ENCODE measurements around the gene IGF2R. TPM values are rescaled to one million over a fixed set of nuclear protein-coding genes. Genes with fewer than 3 reads are reported as not detected.

Gene IGF2R
- total RNA-seq, 2 donors from 2014 or later, result 50.8 TPM

- intact Hi-C loops (cut with DNase I), result no loop called here
- Histone ChIP-seq H3K36me3 (replicated peaks in 1 of 2; ENCODE audit: insufficient read depth in 1 of 2, low read depth in 2 of 2) (no peaks in the 10 kb centered on the region), H3K9me3 (no peaks in the 10 kb centered on the region), H3K4me1 (peaks cover 27% of the 10 kb centered on the region), H3K27me3 (no peaks in the 10 kb centered on the region), H3K4me3 (no peak overlapping the region), H3K27ac (peak overlapping the region in 2 of 4 donors; percentile 7 to 12)
- peak; percentile 54 for ATAC-seq
- 34 to 50% methylated on average over 2 of the region's 2 CpGs for WGBS, 2 donors
- TF ChIP-seq POLR2A (IDR thresholded peaks at IDR 0.05), result no peak
- no peak for TF ChIP-seq CTCF (IDR thresholded peaks at IDR 0.05)
- DNase-seq, result no peak
Observed at GRCh38 chr6:159935065-159935464, 33.8 kb upstream of the IGF2R start.

- Histone ChIP-seq H3K4me1 (peaks cover 28% of the 10 kb centered on the region), H3K27me3 (no peaks in the 10 kb centered on the region), H3K27ac (no peak overlapping the region), H3K4me3 (no peak overlapping the region), H3K36me3 (replicated peaks in 1 of 2; ENCODE audit: insufficient read depth in 1 of 2, low read depth in 2 of 2) (no peaks in the 10 kb centered on the region), H3K9me3 (no peaks in the 10 kb centered on the region)
- ATAC-seq (no peak), DNase-seq (no peak)
- 86 to 100% methylated on average over 2 of the region's 2 CpGs for WGBS, 2 donors
- no peak for TF ChIP-seq POLR2A (IDR thresholded peaks at IDR 0.05)
- TF ChIP-seq CTCF (IDR thresholded peaks at IDR 0.05), result no peak
- intact Hi-C loops (cut with DNase I), result no loop called here
Observed at GRCh38 chr6:159935633-159936032, 33.2 kb upstream of the IGF2R start.

GRCh38 chr6:159939591-159940016, 29.3 kb upstream of the IGF2R start:
- peak overlapping the region; percentile 64 to 74 (median 68) for H3K27ac ChIP-seq
- no peaks in the 10 kb centered on the region for H3K36me3 ChIP-seq (replicated peaks in 1 of 2; ENCODE audit: insufficient read depth in 1 of 2, low read depth in 2 of 2)
- H3K4me3 ChIP-seq, result no peak overlapping the region
- ATAC-seq (peak; percentile 79), DNase-seq (peak; percentile 43 to 68 (median 54))
- H3K9me3 ChIP-seq, result no peaks in the 10 kb centered on the region
- peaks cover 22% of the 10 kb centered on the region for H3K4me1 ChIP-seq
- WGBS, 2 donors, result 24 to 26% methylated on average over 6 of the region's 6 CpGs
- no peaks in the 10 kb centered on the region for H3K27me3 ChIP-seq
- TF ChIP-seq CTCF (IDR thresholded peaks at IDR 0.05) (no peak), POLR2A (IDR thresholded peaks at IDR 0.05) (no peak)
- intact Hi-C loops (cut with DNase I), result no loop called here

- H3K9me3 ChIP-seq, result no peaks in the 10 kb centered on the region
- DNase-seq (no peak), ATAC-seq (no peak)
- H3K4me3 ChIP-seq, result no peak overlapping the region
- intact Hi-C loops (cut with DNase I), result no loop called here
- TF ChIP-seq POLR2A (IDR thresholded peaks at IDR 0.05) (no peak), CTCF (IDR thresholded peaks at IDR 0.05) (peak in 5 of 7 experiments; percentile 8 to 49 (median 43))
- H3K27me3 ChIP-seq, result no peaks in the 10 kb centered on the region
- no peaks in the 10 kb centered on the region for H3K36me3 ChIP-seq (replicated peaks in 1 of 2; ENCODE audit: insufficient read depth in 1 of 2, low read depth in 2 of 2)
- 72% methylated on average over 10 to 11 of the region's 11 CpGs for WGBS, 2 donors
- H3K27ac ChIP-seq, result no peak overlapping the region
- H3K4me1 ChIP-seq, result peaks cover 14% of the 10 kb centered on the region
Observed at GRCh38 chr6:159941286-159942113, 27.4 kb upstream of the IGF2R start.
